T-cell (primary cell): ENCODE measurements around the gene FOXO3. TPM values are rescaled to one million over a fixed set of nuclear protein-coding genes. Genes with fewer than 3 reads are reported as not detected.

ENCODE experiments used
- ATAC-seq, 4 experiments: fragments of 200-7000 bp in 3 of 4; fragments of 150-1000 bp in 1 of 4; cut with Tn5 transposase; replicated peaks in 1 of 4; 1 replicate in 3 of 4; 2 replicates in 1 of 4; pipeline ENCODE4 v1.10.0; 2021; ENCODE audit warnings: moderate library complexity in 3 of 4, mild to moderate bottlenecking in 2 of 4, moderate number of reproducible peaks in 1 of 4
- CTCF ChIA-PET, 2 donors: fragments of 300-600 bp; sonication (Branson Sonifier 250); formaldehyde crosslinking; loops; one replicate each; lab custom pipeline; 2022; ENCODE audit warnings: antibody characterized with exemption in 2 of 2; lab: Charles Lee
- POLR2A ChIA-PET, 2 donors: fragments of 300-600 bp; sonication (Branson Sonifier 250); formaldehyde crosslinking; loops; one replicate each; lab custom pipeline; 2022; ENCODE audit warnings: antibody characterized with exemption in 2 of 2; lab: Charles Lee
- DNase-seq, 35 experiments: peaks; one replicate each; pipeline versions ENCODE4 v3.0.0 to v3.0.0-alpha.2; 2013 to 2023
- H3K27ac ChIP-seq: one replicate; pipeline ENCODE4 v1.5.1; 2013; ENCODE audit warnings: low read length
- H3K27me3 ChIP-seq, 2 experiments: replicated peaks in 1 of 2; 1 replicate in 1 of 2; 2 replicates in 1 of 2; pipeline versions ENCODE4 v1.6.1 to v1.7.0; 2013; ENCODE audit warnings: low read length in 1 of 2, mixed read lengths in 1 of 2; ENCODE audit not compliant: control insufficient read depth in 2 of 2, insufficient read depth in 2 of 2; ENCODE audit errors: extremely low read depth in 1 of 2
- H3K36me3 ChIP-seq, 2 donors: 1 replicate in 1 of 2; 2 replicates in 1 of 2; pipeline versions ENCODE4 v1.6.1 to v1.7.0; 2013; ENCODE audit warnings: low read length in 1 of 2; ENCODE audit not compliant: control insufficient read depth in 2 of 2, insufficient read depth in 1 of 2; ENCODE audit errors: extremely low read depth in 1 of 2
- H3K4me1 ChIP-seq, 2 experiments: 1 replicate in 1 of 2; 2 replicates in 1 of 2; pipeline versions ENCODE4 v1.6.1 to v1.7.0; 2013; ENCODE audit warnings: low read length in 2 of 2, mixed read lengths in 1 of 2; ENCODE audit not compliant: insufficient read depth in 2 of 2, control insufficient read depth in 1 of 2; ENCODE audit errors: extremely low read depth in 1 of 2
- H3K4me3 ChIP-seq, 2 donors: 1 replicate in 1 of 2; 2 replicates in 1 of 2; pipeline versions ENCODE4 v1.5.1 to v1.7.0; 2013; ENCODE audit warnings: mild to moderate bottlenecking in 2 of 2, low read length in 1 of 2, moderate library complexity in 1 of 2; ENCODE audit not compliant: control insufficient read depth in 1 of 2; ENCODE audit errors: extremely low read depth in 1 of 2
- H3K9me3 ChIP-seq: 2 replicates; pipeline ENCODE4 v1.7.0; 2013
- H3K27ac Mint-ChIP-seq, 2 donors: one replicate each; pipeline ENCODE4 v1.8.0; 2020 to 2021; ENCODE audit warnings: mild to moderate bottlenecking in 2 of 2, mixed read lengths in 2 of 2
- H3K27me3 Mint-ChIP-seq, 2 donors: one replicate each; pipeline ENCODE4 v1.8.0; 2021 to 2022; ENCODE audit warnings: mixed read lengths in 2 of 2
- H3K36me3 Mint-ChIP-seq: one replicate; pipeline ENCODE4 v1.8.0; 2021; ENCODE audit warnings: mixed read lengths
- H3K4me1 Mint-ChIP-seq, 3 donors: one replicate each; pipeline ENCODE4 v1.8.0; 2020 to 2022; ENCODE audit warnings: mixed read lengths in 3 of 3, mild to moderate bottlenecking in 1 of 3
- H3K4me3 Mint-ChIP-seq, 3 donors: one replicate each; pipeline ENCODE4 v1.8.0; 2020 to 2022; ENCODE audit warnings: mild to moderate bottlenecking in 3 of 3, mixed read lengths in 3 of 3, moderate library complexity in 3 of 3
- H3K9me3 Mint-ChIP-seq, 3 donors: one replicate each; pipeline ENCODE4 v1.8.0; 2020 to 2022; ENCODE audit warnings: mixed read lengths in 3 of 3
- WGBS: methylation state at CpG from one replicate; pipeline ENCODE4 v1.1.5; 2013; ENCODE audit warnings: missing lambda C conversion rate; ENCODE audit not compliant: insufficient coverage; 5-methylcytosine and 5-hydroxymethylcytosine counted together
- total RNA-seq, 35 experiments: library from RNA in 6 of 35; stranded (reverse) in 6 of 35; fragments of 120-200 nt in 1 of 35; gene quantifications; one replicate each; pipeline versions ENCODE4 v1.2.1 to v1.2.4 and lab custom pipeline; 2013 to 2026

The FOXO3 gene
- total RNA-seq, 5 donors from 2014 or later (not counting 1 experiment from before 2014, with no cell fraction given), result 21.5 to 26.2 (median 22.2) TPM

DNA sequence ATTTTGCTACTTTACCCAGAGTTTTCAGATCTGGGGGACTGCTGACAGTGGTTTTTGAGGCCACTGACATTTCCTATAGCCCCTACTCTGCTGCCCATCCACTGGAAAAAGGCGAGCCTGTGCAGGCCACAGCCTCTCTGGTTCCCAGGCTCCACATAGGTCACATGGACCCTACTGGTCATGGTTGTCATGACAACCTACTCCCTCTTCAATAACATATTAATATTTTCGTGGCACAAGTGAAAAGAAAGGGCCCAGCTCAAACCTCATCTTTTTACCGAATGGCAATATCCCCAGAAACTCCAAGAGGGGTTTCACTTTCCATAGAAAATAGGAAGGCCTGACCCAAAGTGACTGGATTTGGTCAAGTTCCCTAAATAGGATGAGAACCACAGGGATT lies 11.0 kb upstream of the FOXO3 start:
- POLR2A ChIA-PET, result no interaction called here

GRCh38 chr6:108550256-108550655 lies 10.5 kb upstream of the FOXO3 start:
- H3K27me3 ChIP-seq, result no peaks in the 10 kb centered on the region
- no peak overlapping the region for H3K27ac ChIP-seq
- POLR2A ChIA-PET, result no interaction called here
- peaks cover 6 to 13% of the 10 kb centered on the region in 2 experiments for H3K4me1 ChIP-seq
- no peaks in the 10 kb centered on the region for H3K36me3 Mint-ChIP-seq
- H3K4me1 Mint-ChIP-seq, result peaks cover 5 to 10% (median 9%) of the 10 kb centered on the region in 3 donors
- no peaks in the 10 kb centered on the region for H3K36me3 ChIP-seq
- CTCF ChIA-PET, result interaction anchor here in 1 of 2 donors (1.0 kb wide), 1 partner anchor 522 kb away, joined by 3 read pairs; no protein-coding TSS in a partner anchor
- H3K27me3 Mint-ChIP-seq, result peaks cover 0 to 3% of the 10 kb centered on the region in 2 donors
- no peaks in the 10 kb centered on the region for H3K9me3 ChIP-seq
- no peaks in the 10 kb centered on the region for H3K9me3 Mint-ChIP-seq
- no peak overlapping the region for H3K27ac Mint-ChIP-seq
- WGBS, result 100% methylated on average over 1 of the region's 3 CpGs
- ATAC-seq (no peak), DNase-seq (no peak)
- H3K4me3 Mint-ChIP-seq, result no peak overlapping the region
- no peak overlapping the region for H3K4me3 ChIP-seq

More for the DNA sequence above, 11.0 kb upstream of the FOXO3 start:
- H3K36me3 Mint-ChIP-seq, result no peaks in the 10 kb centered on the region
- H3K36me3 ChIP-seq, result no peaks in the 10 kb centered on the region
- H3K27me3 Mint-ChIP-seq, result peaks cover 0 to 3% of the 10 kb centered on the region in 2 donors
- no peak for DNase-seq
- no peak overlapping the region for H3K27ac ChIP-seq
- CTCF ChIA-PET, result no interaction called here
- 90% methylated on average over 1 of the region's 3 CpGs for WGBS
- no peak overlapping the region for H3K4me3 ChIP-seq
- no peak overlapping the region for H3K4me3 Mint-ChIP-seq
- H3K9me3 Mint-ChIP-seq, result no peaks in the 10 kb centered on the region
- H3K4me1 ChIP-seq, result peaks cover 6 to 13% of the 10 kb centered on the region in 2 experiments
- no peaks in the 10 kb centered on the region for H3K9me3 ChIP-seq
- ATAC-seq, result no peak
- H3K27ac Mint-ChIP-seq, result no peak overlapping the region
- H3K4me1 Mint-ChIP-seq, result peaks cover 5 to 10% (median 9%) of the 10 kb centered on the region in 3 donors
- H3K27me3 ChIP-seq, result no peaks in the 10 kb centered on the region

DNA sequence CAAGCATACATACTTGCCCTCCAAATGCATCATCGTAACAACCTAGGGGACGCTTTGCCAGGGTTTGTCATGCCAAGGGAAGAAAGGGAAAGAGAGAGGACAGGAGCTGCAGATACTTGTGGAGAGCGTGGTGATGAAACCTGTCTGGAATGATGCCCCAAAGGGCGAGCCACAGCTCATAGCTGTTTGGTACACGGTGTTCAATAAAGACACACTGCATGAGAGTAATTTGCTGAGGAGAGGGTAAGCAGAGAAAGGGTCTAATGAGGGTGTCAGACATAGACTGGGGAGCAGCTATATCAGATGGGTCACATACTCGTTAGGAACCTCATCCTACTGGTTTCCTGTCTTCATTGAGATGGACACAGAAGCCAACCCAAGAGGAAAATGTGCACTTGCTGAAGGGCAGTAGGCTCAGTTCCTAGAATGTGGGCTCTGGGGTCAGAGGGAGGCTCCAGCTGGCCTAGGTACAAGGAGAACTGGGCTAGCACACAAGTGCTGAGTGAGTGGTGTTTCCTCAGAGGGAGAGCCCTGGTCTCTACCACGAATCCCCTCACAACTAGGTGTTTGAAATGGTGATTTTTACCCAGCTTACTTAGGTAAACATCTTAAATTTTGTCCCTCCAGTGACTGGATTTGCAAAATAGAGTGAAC lies 5.2 kb upstream of the FOXO3 start:
- H3K27me3 ChIP-seq, result peaks cover 0 to 5% of the 10 kb centered on the region in 2 experiments
- 92% methylated on average over 4 of the region's 7 CpGs for WGBS
- H3K27ac Mint-ChIP-seq, result no peak overlapping the region
- H3K9me3 ChIP-seq, result no peaks in the 10 kb centered on the region
- peaks cover 3 to 7% of the 10 kb centered on the region in 2 experiments for H3K4me1 ChIP-seq
- H3K4me3 ChIP-seq, result no peak overlapping the region
- no peak for DNase-seq
- H3K27me3 Mint-ChIP-seq, result peaks cover 0 to 3% of the 10 kb centered on the region in 2 donors
- H3K27ac ChIP-seq, result no peak overlapping the region
- no peaks in the 10 kb centered on the region for H3K36me3 ChIP-seq
- peaks cover 0 to 10% (median 6%) of the 10 kb centered on the region in 3 donors for H3K4me1 Mint-ChIP-seq
- H3K36me3 Mint-ChIP-seq, result no peaks in the 10 kb centered on the region
- ChIA-PET CTCF (interaction anchor here (0.6 to 1.6 kb wide), 2 partner anchors 225 to 453 kb away, joined by 3 to 5 read pairs; no protein-coding TSS in a partner anchor), POLR2A (interaction anchor here in 1 of 2 donors (0.6 kb wide), 1 partner anchor 56 kb away, joined by 3 read pairs; no protein-coding TSS in a partner anchor)
- H3K9me3 Mint-ChIP-seq, result no peaks in the 10 kb centered on the region
- H3K4me3 Mint-ChIP-seq, result no peak overlapping the region
- ATAC-seq, result no peak

DNA sequence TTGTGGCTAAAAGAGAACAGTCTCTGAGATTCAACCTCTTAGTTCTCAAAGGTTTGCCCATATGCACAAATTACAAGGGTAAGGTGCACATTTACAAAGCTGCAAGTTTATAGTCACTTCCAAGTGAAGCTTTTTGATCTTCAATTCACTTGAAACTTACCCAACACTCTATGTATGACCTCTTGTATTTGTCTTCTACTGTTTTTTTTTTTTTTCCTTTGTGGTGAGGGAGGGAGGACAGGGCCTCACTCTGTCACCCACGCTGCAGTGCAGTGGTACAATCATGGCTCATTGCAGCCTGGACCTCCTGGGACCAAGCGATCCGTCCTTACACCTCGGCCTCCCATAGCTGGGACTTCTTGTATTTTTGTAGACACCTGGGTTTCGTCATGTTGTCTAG lies 4.5 kb upstream of the FOXO3 start:
- Mint-ChIP-seq H3K4me3 (peak overlapping the region; percentile 72 to 95 (median 87)), H3K4me1 (peaks cover 0 to 10% (median 6%) of the 10 kb centered on the region in 3 donors), H3K36me3 (no peaks in the 10 kb centered on the region), H3K27ac (no peak overlapping the region), H3K9me3 (no peaks in the 10 kb centered on the region), H3K27me3 (peaks cover 0 to 3% of the 10 kb centered on the region in 2 donors)
- ATAC-seq (no peak), DNase-seq (no peak)
- Histone ChIP-seq H3K9me3 (no peaks in the 10 kb centered on the region), H3K4me1 (peaks cover 3 to 7% of the 10 kb centered on the region in 2 experiments), H3K27ac (no peak overlapping the region), H3K4me3 (no peak overlapping the region), H3K27me3 (peaks cover 0 to 5% of the 10 kb centered on the region in 2 experiments), H3K36me3 (no peaks in the 10 kb centered on the region)
- ChIA-PET POLR2A (no interaction called here), CTCF (interaction anchor here (0.6 to 1.6 kb wide), 4 partner anchors 14 to 528 kb away, joined by 3 to 5 read pairs (median 4); no protein-coding TSS in a partner anchor)
- WGBS, result 85% methylated on average over 2 of the region's 5 CpGs

- ChIA-PET CTCF (interaction anchor here (0.6 to 1.6 kb wide), 4 partner anchors 15 to 631 kb away, joined by 3 to 4 read pairs (median 3); no protein-coding TSS in a partner anchor), POLR2A (interaction anchor here in 1 of 2 donors (1.1 kb wide), 1 partner anchor 9 kb away, joined by 4 read pairs; no protein-coding TSS in a partner anchor)
- peak overlapping the region; percentile 59 to 84 for H3K27ac Mint-ChIP-seq
- Histone ChIP-seq H3K9me3 (no peaks in the 10 kb centered on the region), H3K27ac (peak overlapping the region; percentile 71), H3K27me3 (peaks cover 0 to 5% of the 10 kb centered on the region in 2 experiments), H3K4me3 (peak overlapping the region; percentile 61 to 69), H3K4me1 (peaks cover 3 to 13% of the 10 kb centered on the region in 2 experiments), H3K36me3 (peaks cover 0 to 4% of the 10 kb centered on the region in 2 donors)
- H3K9me3 Mint-ChIP-seq, result no peaks in the 10 kb centered on the region
- ATAC-seq (no peak), DNase-seq (peak in 2 of 35 experiments; percentile 1 to 10)
- H3K4me1 Mint-ChIP-seq, result peaks cover 4 to 14% (median 9%) of the 10 kb centered on the region in 3 donors
- peaks cover under 1% of the 10 kb centered on the region for H3K36me3 Mint-ChIP-seq
- H3K4me3 Mint-ChIP-seq, result peak overlapping the region; percentile 72 to 95 (median 87)
- H3K27me3 Mint-ChIP-seq, result peaks cover 0 to 3% of the 10 kb centered on the region in 2 donors
- WGBS, result 73% methylated on average over 11 of the region's 16 CpGs
Observed at GRCh38 chr6:108556866-108557493, 3.7 kb upstream of the FOXO3 start.
